Panc1 (cell line): ENCODE data around the gene DEPDC1. TPM values are rescaled to one million over a fixed set of nuclear protein-coding genes. Genes with fewer than 3 reads are reported as not detected.

ENCODE experiments used
- ATAC-seq: fragments of 200-7000 bp; cut with Tn5 transposase; 2 replicates; pipeline ENCODE4 v1.9.1; 2020; ENCODE audit warnings: mild to moderate bottlenecking, moderate library complexity
- BruUV-seq: library from RNA; stranded (reverse); fragments of 400-500 nt; replicated peaks from 2 replicates; lab custom pipeline; 2021; lab: Mats Ljungman, UMichigan
- CTCF ChIA-PET: fragments of 300-600 bp; sonication (Branson Sonifier 250); formaldehyde crosslinking; loops from one replicate; lab custom pipeline; 2022; ENCODE audit warnings: antibody characterized with exemption; lab: Charles Lee
- POLR2A ChIA-PET: fragments of 300-600 bp; sonication (Branson Sonifier 250); formaldehyde crosslinking; loops from one replicate; lab custom pipeline; 2022; ENCODE audit warnings: antibody characterized with exemption; lab: Charles Lee
- DNase-seq: peaks from one replicate; pipeline ENCODE4 v3.0.0-alpha.2; 2010; ENCODE audit warnings: low read depth, low spot score
- H3K27ac ChIP-seq: 2 replicates; pipeline ENCODE4 v1.5.1; 2011; ENCODE audit warnings: mild to moderate bottlenecking, low read length, inconsistent platforms
- H3K27me3 ChIP-seq: fragments of 200-500 bp; sonication (Bioruptor generic); 2 replicates; pipeline ENCODE4 v1.6.0; 2014; ENCODE audit warnings: low read length, inconsistent platforms; ENCODE audit not compliant: control insufficient read depth, insufficient read depth
- H3K36me3 ChIP-seq: fragments of 200-500 bp; sonication (Bioruptor generic); 2 replicates; pipeline ENCODE4 v1.5.1; 2014; ENCODE audit warnings: inconsistent platforms, mild to moderate bottlenecking, low read length, moderate library complexity; ENCODE audit not compliant: control insufficient read depth, insufficient read depth
- H3K4me1 ChIP-seq: 2 replicates; pipeline ENCODE4 v1.5.1; 2011; ENCODE audit warnings: inconsistent platforms, mild to moderate bottlenecking, low read length, moderate library complexity; ENCODE audit not compliant: control insufficient read depth, insufficient read depth
- H3K4me3 ChIP-seq, 2 experiments: 2 replicates each; pipeline ENCODE4 v1.5.1; 2011 to 2012; ENCODE audit warnings: low read depth in 2 of 2, low read length in 2 of 2, mild to moderate bottlenecking in 2 of 2, inconsistent platforms in 1 of 2, moderate library complexity in 1 of 2
- H3K9me3 ChIP-seq: fragments of 200-500 bp; sonication (Bioruptor generic); 2 replicates; pipeline ENCODE4 v1.5.1; 2014; ENCODE audit warnings: low read depth, mild to moderate bottlenecking, inconsistent platforms, low read length, moderate library complexity; ENCODE audit not compliant: control insufficient read depth, insufficient read depth
- POLR2AphosphoS5 ChIP-seq: IDR thresholded peaks from 2 replicates; pipeline ENCODE4 v1.6.1; 2012; ENCODE audit warnings: mild to moderate bottlenecking, low read depth, low read length, moderate library complexity
- SIN3A ChIP-seq: IDR thresholded peaks from 2 replicates; pipeline ENCODE4 v1.6.1; 2012; ENCODE audit warnings: low read depth, mild to moderate bottlenecking, low read length, moderate library complexity, borderline replicate concordance; ENCODE audit not compliant: insufficient read depth
- TCF7L2 ChIP-seq: IDR thresholded peaks from 2 replicates; pipeline ENCODE4 v1.6.1; 2011; ENCODE audit warnings: mild to moderate bottlenecking, low read depth, low read length, inconsistent platforms
- in situ Hi-C: cut with HindIII; loops from 2 replicates; pipeline ENCODE4 v1.10.0; 2016; ENCODE audit warnings: low sequenced_read_pairs, low pct_unique_long_range_greater_than_20kb
- intact Hi-C: fragments of 100-400 bp; cut with micrococcal nuclease; formaldehyde crosslinking; loops from one replicate; pipeline ENCODE4 v1.10.0; 2022; ENCODE audit not compliant: unreplicated experiment
- total RNA-seq: library from RNA; stranded (reverse); gene quantifications from one replicate; pipeline ENCODE4 v1.2.1, GENCODE V29; 2021; ENCODE audit not compliant: unreplicated experiment
- TF ChIP-seq, protein P1 (sequence below): fragments of 450-650 bp; IDR thresholded peaks from 2 replicates; pipeline ENCODE4 v1.5.1; 2017; ENCODE audit warnings: mild to moderate bottlenecking
- TF ChIP-seq, protein P2 (sequence below), 2 experiments: IDR thresholded peaks; 2 replicates each; pipeline ENCODE4 v1.6.1; 2011 to 2012; ENCODE audit warnings: low read depth in 2 of 2, control low read depth in 1 of 2, low read length in 1 of 2, mild to moderate bottlenecking in 1 of 2, moderate library complexity in 1 of 2; ENCODE audit not compliant: insufficient read depth in 1 of 2

The DEPDC1 gene
- total RNA-seq, 1 experiment from 2014 or later: 43.0 TPM

DNA sequence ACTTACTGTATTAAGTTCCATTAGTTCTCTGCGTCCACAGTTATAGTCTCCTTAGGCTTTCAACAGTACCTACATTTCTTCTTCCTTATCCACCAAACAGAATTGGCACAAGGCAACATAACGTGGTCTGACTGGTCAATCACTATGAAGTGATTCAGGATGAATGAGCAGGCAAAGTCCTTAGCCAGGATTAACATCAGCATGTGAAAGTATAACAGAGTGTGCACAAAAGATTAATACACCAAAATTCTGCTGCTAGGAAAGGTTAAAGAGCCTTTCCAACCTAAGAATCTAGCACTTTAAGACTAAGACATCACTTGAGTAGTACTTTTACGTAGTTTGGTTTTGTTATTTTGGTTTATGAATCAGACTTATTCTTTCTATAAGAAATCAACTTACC lies 15.8 kb downstream of the DEPDC1 start:
- Histone ChIP-seq H3K27ac (no peak overlapping the region), H3K27me3 (no peaks in the 10 kb centered on the region), H3K4me1 (no peaks in the 10 kb centered on the region), H3K9me3 (no peaks in the 10 kb centered on the region), H3K36me3 (peaks cover 75% of the 10 kb centered on the region), H3K4me3 (no peak overlapping the region)
- TF ChIP-seq, protein P1, sequence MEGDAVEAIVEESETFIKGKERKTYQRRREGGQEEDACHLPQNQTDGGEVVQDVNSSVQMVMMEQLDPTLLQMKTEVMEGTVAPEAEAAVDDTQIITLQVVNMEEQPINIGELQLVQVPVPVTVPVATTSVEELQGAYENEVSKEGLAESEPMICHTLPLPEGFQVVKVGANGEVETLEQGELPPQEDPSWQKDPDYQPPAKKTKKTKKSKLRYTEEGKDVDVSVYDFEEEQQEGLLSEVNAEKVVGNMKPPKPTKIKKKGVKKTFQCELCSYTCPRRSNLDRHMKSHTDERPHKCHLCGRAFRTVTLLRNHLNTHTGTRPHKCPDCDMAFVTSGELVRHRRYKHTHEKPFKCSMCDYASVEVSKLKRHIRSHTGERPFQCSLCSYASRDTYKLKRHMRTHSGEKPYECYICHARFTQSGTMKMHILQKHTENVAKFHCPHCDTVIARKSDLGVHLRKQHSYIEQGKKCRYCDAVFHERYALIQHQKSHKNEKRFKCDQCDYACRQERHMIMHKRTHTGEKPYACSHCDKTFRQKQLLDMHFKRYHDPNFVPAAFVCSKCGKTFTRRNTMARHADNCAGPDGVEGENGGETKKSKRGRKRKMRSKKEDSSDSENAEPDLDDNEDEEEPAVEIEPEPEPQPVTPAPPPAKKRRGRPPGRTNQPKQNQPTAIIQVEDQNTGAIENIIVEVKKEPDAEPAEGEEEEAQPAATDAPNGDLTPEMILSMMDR: no peak
- TF ChIP-seq TCF7L2 (no peak), SIN3A (no peak), POLR2AphosphoS5 (no peak)
- TF ChIP-seq, protein P2, sequence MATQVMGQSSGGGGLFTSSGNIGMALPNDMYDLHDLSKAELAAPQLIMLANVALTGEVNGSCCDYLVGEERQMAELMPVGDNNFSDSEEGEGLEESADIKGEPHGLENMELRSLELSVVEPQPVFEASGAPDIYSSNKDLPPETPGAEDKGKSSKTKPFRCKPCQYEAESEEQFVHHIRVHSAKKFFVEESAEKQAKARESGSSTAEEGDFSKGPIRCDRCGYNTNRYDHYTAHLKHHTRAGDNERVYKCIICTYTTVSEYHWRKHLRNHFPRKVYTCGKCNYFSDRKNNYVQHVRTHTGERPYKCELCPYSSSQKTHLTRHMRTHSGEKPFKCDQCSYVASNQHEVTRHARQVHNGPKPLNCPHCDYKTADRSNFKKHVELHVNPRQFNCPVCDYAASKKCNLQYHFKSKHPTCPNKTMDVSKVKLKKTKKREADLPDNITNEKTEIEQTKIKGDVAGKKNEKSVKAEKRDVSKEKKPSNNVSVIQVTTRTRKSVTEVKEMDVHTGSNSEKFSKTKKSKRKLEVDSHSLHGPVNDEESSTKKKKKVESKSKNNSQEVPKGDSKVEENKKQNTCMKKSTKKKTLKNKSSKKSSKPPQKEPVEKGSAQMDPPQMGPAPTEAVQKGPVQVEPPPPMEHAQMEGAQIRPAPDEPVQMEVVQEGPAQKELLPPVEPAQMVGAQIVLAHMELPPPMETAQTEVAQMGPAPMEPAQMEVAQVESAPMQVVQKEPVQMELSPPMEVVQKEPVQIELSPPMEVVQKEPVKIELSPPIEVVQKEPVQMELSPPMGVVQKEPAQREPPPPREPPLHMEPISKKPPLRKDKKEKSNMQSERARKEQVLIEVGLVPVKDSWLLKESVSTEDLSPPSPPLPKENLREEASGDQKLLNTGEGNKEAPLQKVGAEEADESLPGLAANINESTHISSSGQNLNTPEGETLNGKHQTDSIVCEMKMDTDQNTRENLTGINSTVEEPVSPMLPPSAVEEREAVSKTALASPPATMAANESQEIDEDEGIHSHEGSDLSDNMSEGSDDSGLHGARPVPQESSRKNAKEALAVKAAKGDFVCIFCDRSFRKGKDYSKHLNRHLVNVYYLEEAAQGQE (IDR thresholded peaks at IDR 0.05; ENCODE audit: insufficient read depth in 1 of 2, low read depth in 2 of 2, low read length in 1 of 2): no peak
- in situ Hi-C loops: no loop called here
- ATAC-seq: no peak
- no TSS peak for BruUV-seq
- POLR2A ChIA-PET: no interaction called here
- no peak for DNase-seq
- CTCF ChIA-PET: no interaction called here
- intact Hi-C loops: no loop called here

DNA sequence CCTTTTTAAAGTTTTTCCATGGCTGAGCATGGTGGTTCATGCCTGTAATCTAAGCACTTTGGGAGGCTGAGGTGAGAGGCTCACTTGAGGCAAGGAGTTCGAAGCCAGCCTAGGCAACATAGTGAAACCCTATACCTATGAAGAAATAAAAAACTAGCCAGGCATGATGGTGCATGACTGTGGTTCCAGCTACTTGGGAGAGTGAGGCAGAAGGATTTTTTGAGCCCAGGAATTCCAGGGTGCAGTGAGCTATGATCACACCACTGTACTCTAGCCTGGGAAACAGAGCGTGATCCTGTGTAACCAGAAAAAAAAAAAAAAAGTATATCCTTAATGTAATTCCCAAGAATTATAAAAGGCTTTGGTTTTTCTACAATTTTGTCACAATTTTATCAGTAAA lies 17.4 kb downstream of the DEPDC1 start:
- CTCF ChIA-PET: no interaction called here
- no TSS peak for BruUV-seq
- Histone ChIP-seq H3K4me1 (no peaks in the 10 kb centered on the region), H3K9me3 (no peaks in the 10 kb centered on the region), H3K27me3 (no peaks in the 10 kb centered on the region), H3K27ac (no peak overlapping the region), H3K4me3 (no peak overlapping the region), H3K36me3 (peaks cover 68% of the 10 kb centered on the region)
- DNase-seq (no peak), ATAC-seq (no peak)
- in situ Hi-C loops: no loop called here
- POLR2A ChIA-PET: interaction anchor here (0.6 kb wide), 1 partner anchor 38 kb away, joined by 5 read pairs; no protein-coding TSS in a partner anchor
- TF ChIP-seq TCF7L2 (no peak), POLR2AphosphoS5 (no peak), SIN3A (no peak)
- TF ChIP-seq, protein P2 (IDR thresholded peaks at IDR 0.05; ENCODE audit: insufficient read depth in 1 of 2, low read depth in 2 of 2, low read length in 1 of 2): no peak
- TF ChIP-seq, protein P1: no peak
- intact Hi-C loops: no loop called here
